Spleen (tissue), 7 donors: ENCODE measurements around the gene CAMTA2.

Experiments
- POLR2A ChIP-seq, 3 donors: fragments of 450-650 bp; IDR thresholded peaks; one replicate each; pipeline ENCODE4 v1.5.1; 2017; ENCODE audit warnings: antibody characterized with exemption in 3 of 3, mild to moderate bottlenecking in 1 of 3
- POLR2AphosphoS5 ChIP-seq, 3 donors: sonication (generic); formaldehyde crosslinking; IDR thresholded peaks; one replicate each; pipeline ENCODE4 v1.5.1; 2017; ENCODE audit warnings: antibody characterized with exemption in 3 of 3
- TF ChIP-seq, protein P1 (sequence below), 11 experiments: fragments of 200-600 bp in 7 of 11; fragments of 450-650 bp in 4 of 11; sonication (generic) in 4 of 11; IDR thresholded peaks in 8 of 11; conservative IDR thresholded peaks in 3 of 11; 1 replicate in 7 of 11; 2 replicates in 4 of 11; pipeline versions ENCODE4 v1.4.0 to v1.8.0; 2016 to 2021; ENCODE audit warnings: antibody characterized with exemption in 11 of 11, inconsistent platforms in 4 of 11, mild to moderate bottlenecking in 1 of 11
- donor health status: DM: no; HTN: no; CAD: no; lungs with moderate emphysema.
- donor health status: DM: no; HTN: no; CAD: no.
- donor health status: DM: no; HTN: no; CAD: no.

DNA sequence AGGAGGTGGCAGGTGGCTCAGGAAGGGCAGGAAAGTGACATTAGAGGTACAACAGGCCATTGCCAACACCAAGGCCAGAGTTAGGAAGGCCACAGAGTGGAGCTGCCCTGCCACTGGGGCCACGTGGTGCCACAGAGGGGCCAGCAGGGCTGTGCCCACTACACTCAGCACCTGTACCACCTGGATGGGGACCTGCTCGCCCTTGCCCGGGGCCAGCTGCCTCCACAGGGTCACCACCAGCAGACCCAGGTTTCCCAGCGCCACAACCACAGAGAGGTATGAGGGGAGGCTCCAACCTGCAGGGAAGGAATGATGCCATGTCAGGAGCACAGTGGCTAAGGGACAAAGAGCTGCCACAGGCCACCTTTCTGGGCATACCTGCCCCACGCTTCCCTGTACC lies 46.6 kb upstream of the CAMTA2 start:
- TF ChIP-seq, protein P1, sequence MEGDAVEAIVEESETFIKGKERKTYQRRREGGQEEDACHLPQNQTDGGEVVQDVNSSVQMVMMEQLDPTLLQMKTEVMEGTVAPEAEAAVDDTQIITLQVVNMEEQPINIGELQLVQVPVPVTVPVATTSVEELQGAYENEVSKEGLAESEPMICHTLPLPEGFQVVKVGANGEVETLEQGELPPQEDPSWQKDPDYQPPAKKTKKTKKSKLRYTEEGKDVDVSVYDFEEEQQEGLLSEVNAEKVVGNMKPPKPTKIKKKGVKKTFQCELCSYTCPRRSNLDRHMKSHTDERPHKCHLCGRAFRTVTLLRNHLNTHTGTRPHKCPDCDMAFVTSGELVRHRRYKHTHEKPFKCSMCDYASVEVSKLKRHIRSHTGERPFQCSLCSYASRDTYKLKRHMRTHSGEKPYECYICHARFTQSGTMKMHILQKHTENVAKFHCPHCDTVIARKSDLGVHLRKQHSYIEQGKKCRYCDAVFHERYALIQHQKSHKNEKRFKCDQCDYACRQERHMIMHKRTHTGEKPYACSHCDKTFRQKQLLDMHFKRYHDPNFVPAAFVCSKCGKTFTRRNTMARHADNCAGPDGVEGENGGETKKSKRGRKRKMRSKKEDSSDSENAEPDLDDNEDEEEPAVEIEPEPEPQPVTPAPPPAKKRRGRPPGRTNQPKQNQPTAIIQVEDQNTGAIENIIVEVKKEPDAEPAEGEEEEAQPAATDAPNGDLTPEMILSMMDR (IDR thresholded peaks at IDR 0.05 in 8 of 11, conservative IDR thresholded peaks at IDR 0.05 in 3 of 11) = no peak
- TF ChIP-seq POLR2AphosphoS5 (IDR thresholded peaks at IDR 0.05) (no peak), POLR2A (IDR thresholded peaks at IDR 0.05) (no peak)
